ENCODE measurements around the gene CAMTA1. TPM values are rescaled to one million over a fixed set of nuclear protein-coding genes. Genes with fewer than 3 reads are reported as not detected.
A peak's percentile ranks its signal among the peaks of the same experiment; 100 is the strongest.

CAMTA1 gene
- total and polyA plus RNA-seq, 9 of the 15 experiments (the other 6 are each of a cell fraction or from before 2014, with no cell fraction given), result 43.9 to 161 (median 65.9) TPM

GRCh38 chr1:6962996-6963911 is 178.0 kb downstream of the CAMTA1 start (continued):
- TF ChIP-seq ZNF384 (IDR thresholded peaks at IDR 0.05; ENCODE audit: low read depth, low read length) (no peak), U2AF2 (optimal IDR thresholded peaks at IDR 0.05; ENCODE audit: low read depth, low read length) (no peak), HDAC6 (IDR thresholded peaks at IDR 0.05; ENCODE audit: low read depth, low read length) (no peak), NR2C1 (IDR thresholded peaks at IDR 0.05) (no peak), NR2C1 (tag; IDR thresholded peaks at IDR 0.05) (peak; percentile 62), ZNF133 (CRISPR knock-in tag; IDR thresholded peaks at IDR 0.05) (no peak), ZNF785 (CRISPR knock-in tag; IDR thresholded peaks at IDR 0.05) (no peak), ZNF76 (CRISPR knock-in tag; IDR thresholded peaks at IDR 0.05; ENCODE audit: borderline replicate concordance) (no peak), CTBP1 (IDR thresholded peaks at IDR 0.05; ENCODE audit: borderline replicate concordance) (peak; percentile 69), YY1 (IDR thresholded peaks at IDR 0.05; ENCODE audit: borderline replicate concordance in 1 of 3, control insufficient read depth in 1 of 3, extremely low read depth in 1 of 3, insufficient read depth in 3 of 3, insufficient read length in 1 of 3, insufficient replicate concordance in 2 of 3, low read depth in 1 of 3, low read length in 2 of 3) (peak in 1 of 3 experiments; percentile 26), ZSCAN32 (CRISPR knock-in tag; IDR thresholded peaks at IDR 0.05) (no peak), SOX6 (IDR thresholded peaks at IDR 0.05) (no peak), RAD21 (CRISPR knock-in tag; conservative IDR thresholded peaks at IDR 0.05 in 1 of 2, IDR thresholded peaks at IDR 0.05 in 1 of 2) (peak in 1 of 2 experiments; percentile 48; a peak in 2 of 4 replicates)
- TF ChIP-seq, protein P1, sequence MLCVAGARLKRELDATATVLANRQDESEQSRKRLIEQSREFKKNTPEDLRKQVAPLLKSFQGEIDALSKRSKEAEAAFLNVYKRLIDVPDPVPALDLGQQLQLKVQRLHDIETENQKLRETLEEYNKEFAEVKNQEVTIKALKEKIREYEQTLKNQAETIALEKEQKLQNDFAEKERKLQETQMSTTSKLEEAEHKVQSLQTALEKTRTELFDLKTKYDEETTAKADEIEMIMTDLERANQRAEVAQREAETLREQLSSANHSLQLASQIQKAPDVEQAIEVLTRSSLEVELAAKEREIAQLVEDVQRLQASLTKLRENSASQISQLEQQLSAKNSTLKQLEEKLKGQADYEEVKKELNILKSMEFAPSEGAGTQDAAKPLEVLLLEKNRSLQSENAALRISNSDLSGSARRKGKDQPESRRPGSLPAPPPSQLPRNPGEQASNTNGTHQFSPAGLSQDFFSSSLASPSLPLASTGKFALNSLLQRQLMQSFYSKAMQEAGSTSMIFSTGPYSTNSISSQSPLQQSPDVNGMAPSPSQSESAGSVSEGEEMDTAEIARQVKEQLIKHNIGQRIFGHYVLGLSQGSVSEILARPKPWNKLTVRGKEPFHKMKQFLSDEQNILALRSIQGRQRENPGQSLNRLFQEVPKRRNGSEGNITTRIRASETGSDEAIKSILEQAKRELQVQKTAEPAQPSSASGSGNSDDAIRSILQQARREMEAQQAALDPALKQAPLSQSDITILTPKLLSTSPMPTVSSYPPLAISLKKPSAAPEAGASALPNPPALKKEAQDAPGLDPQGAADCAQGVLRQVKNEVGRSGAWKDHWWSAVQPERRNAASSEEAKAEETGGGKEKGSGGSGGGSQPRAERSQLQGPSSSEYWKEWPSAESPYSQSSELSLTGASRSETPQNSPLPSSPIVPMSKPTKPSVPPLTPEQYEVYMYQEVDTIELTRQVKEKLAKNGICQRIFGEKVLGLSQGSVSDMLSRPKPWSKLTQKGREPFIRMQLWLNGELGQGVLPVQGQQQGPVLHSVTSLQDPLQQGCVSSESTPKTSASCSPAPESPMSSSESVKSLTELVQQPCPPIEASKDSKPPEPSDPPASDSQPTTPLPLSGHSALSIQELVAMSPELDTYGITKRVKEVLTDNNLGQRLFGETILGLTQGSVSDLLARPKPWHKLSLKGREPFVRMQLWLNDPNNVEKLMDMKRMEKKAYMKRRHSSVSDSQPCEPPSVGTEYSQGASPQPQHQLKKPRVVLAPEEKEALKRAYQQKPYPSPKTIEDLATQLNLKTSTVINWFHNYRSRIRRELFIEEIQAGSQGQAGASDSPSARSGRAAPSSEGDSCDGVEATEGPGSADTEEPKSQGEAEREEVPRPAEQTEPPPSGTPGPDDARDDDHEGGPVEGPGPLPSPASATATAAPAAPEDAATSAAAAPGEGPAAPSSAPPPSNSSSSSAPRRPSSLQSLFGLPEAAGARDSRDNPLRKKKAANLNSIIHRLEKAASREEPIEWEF (CRISPR knock-in tag; IDR thresholded peaks at IDR 0.05), result no peak
- TF ChIP-seq, protein P2, sequence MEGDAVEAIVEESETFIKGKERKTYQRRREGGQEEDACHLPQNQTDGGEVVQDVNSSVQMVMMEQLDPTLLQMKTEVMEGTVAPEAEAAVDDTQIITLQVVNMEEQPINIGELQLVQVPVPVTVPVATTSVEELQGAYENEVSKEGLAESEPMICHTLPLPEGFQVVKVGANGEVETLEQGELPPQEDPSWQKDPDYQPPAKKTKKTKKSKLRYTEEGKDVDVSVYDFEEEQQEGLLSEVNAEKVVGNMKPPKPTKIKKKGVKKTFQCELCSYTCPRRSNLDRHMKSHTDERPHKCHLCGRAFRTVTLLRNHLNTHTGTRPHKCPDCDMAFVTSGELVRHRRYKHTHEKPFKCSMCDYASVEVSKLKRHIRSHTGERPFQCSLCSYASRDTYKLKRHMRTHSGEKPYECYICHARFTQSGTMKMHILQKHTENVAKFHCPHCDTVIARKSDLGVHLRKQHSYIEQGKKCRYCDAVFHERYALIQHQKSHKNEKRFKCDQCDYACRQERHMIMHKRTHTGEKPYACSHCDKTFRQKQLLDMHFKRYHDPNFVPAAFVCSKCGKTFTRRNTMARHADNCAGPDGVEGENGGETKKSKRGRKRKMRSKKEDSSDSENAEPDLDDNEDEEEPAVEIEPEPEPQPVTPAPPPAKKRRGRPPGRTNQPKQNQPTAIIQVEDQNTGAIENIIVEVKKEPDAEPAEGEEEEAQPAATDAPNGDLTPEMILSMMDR (IDR thresholded peaks at IDR 0.05 in 2 of 3, conservative IDR thresholded peaks at IDR 0.05 in 1 of 3; ENCODE audit: insufficient read depth in 2 of 3, low read depth in 1 of 3, low read length in 3 of 3), result peak; percentile 33 to 58 (median 51); a peak in 4 of 6 replicates
